Osteoblast (primary cell): ENCODE measurements around the gene COL6A2. TPM values are rescaled to one million over a fixed set of nuclear protein-coding genes. Genes with fewer than 3 reads are reported as not detected.
A peak's percentile ranks its signal among the peaks of the same experiment; 100 is the strongest.

ENCODE experiments used
- DNase-seq: peaks from one replicate; pipeline ENCODE4 v3.0.0; 2011; ENCODE audit warnings: low spot score, mixed read lengths; ENCODE audit not compliant: insufficient read length; ENCODE audit errors: missing footprints
- H2AFZ ChIP-seq: 2 replicates; pipeline ENCODE4 v1.6.0; 2011; ENCODE audit warnings: mild to moderate bottlenecking, low read length
- H3K27ac ChIP-seq: 2 replicates; pipeline ENCODE4 v1.5.1; 2011; ENCODE audit warnings: mild to moderate bottlenecking, low read depth, low read length, moderate library complexity
- H3K27me3 ChIP-seq: 2 replicates; pipeline ENCODE4 v1.6.0; 2012; ENCODE audit warnings: mild to moderate bottlenecking, control low read depth, inconsistent platforms, low read length, moderate library complexity; ENCODE audit not compliant: insufficient read depth
- H3K36me3 ChIP-seq: 2 replicates; pipeline ENCODE4 v1.5.1; 2011; ENCODE audit warnings: mild to moderate bottlenecking, low read length, control low read depth, moderate library complexity; ENCODE audit not compliant: insufficient read depth
- H3K4me1 ChIP-seq: 2 replicates; pipeline ENCODE4 v1.5.1; 2011; ENCODE audit warnings: mild to moderate bottlenecking, low read length, control low read depth, moderate library complexity; ENCODE audit not compliant: insufficient read depth
- H3K4me2 ChIP-seq: 2 replicates; pipeline ENCODE4 v1.6.0; 2011; ENCODE audit warnings: mild to moderate bottlenecking, low read length; ENCODE audit not compliant: insufficient read depth
- H3K4me3 ChIP-seq: fragments of 200-600 bp; sonication (generic); 3 replicates; pipeline ENCODE4 v1.5.1; 2012; ENCODE audit warnings: mild to moderate bottlenecking, low read length, inconsistent platforms; ENCODE audit not compliant: insufficient read depth
- H3K79me2 ChIP-seq: 2 replicates; pipeline ENCODE4 v1.6.0; 2012; ENCODE audit warnings: mild to moderate bottlenecking, low read length, control low read depth, inconsistent platforms; ENCODE audit not compliant: insufficient read depth
- H3K9me3 ChIP-seq: 2 replicates; pipeline ENCODE4 v1.5.1; 2011; ENCODE audit warnings: low read depth, low read length, control low read depth
- H4K20me1 ChIP-seq: 2 replicates; pipeline ENCODE4 v1.6.0; 2012; ENCODE audit warnings: mild to moderate bottlenecking, low read length, control low read depth; ENCODE audit not compliant: insufficient read depth
- total RNA-seq: library from RNA; depleted of rRNA; stranded (reverse); fragments of >200 nt; gene quantifications from 2 replicates; pipeline ENCODE4 v1.2.3, GENCODE V29; 2012
- TF ChIP-seq, protein P1 (sequence below): IDR thresholded peaks from 2 replicates; pipeline ENCODE4 v1.5.1; 2011; ENCODE audit warnings: mild to moderate bottlenecking, low read depth, low read length, moderate library complexity; ENCODE audit errors: extremely low read depth

Gene COL6A2
- total RNA-seq, 1 donor, result 1,265 TPM

- Histone ChIP-seq H3K27ac (no peak overlapping the region), H3K4me1 (no peaks in the 10 kb centered on the region), H2AFZ (no peak overlapping the region), H3K9me3 (peaks cover 2% of the 10 kb centered on the region), H3K36me3 (peaks cover 92% of the 10 kb centered on the region), H3K4me3 (no peak overlapping the region), H3K27me3 (no peaks in the 10 kb centered on the region), H3K79me2 (peaks cover 90% of the 10 kb centered on the region), H3K4me2 (no peak overlapping the region), H4K20me1 (peaks cover 56% of the 10 kb centered on the region)
- peak; percentile 38 for DNase-seq
- TF ChIP-seq, protein P1, sequence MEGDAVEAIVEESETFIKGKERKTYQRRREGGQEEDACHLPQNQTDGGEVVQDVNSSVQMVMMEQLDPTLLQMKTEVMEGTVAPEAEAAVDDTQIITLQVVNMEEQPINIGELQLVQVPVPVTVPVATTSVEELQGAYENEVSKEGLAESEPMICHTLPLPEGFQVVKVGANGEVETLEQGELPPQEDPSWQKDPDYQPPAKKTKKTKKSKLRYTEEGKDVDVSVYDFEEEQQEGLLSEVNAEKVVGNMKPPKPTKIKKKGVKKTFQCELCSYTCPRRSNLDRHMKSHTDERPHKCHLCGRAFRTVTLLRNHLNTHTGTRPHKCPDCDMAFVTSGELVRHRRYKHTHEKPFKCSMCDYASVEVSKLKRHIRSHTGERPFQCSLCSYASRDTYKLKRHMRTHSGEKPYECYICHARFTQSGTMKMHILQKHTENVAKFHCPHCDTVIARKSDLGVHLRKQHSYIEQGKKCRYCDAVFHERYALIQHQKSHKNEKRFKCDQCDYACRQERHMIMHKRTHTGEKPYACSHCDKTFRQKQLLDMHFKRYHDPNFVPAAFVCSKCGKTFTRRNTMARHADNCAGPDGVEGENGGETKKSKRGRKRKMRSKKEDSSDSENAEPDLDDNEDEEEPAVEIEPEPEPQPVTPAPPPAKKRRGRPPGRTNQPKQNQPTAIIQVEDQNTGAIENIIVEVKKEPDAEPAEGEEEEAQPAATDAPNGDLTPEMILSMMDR, result no peak
Observed at GRCh38 chr21:46113497-46114176, 15.7 kb downstream of the COL6A2 start.

GRCh38 chr21:46114963-46115362 lies 17.1 kb downstream of the COL6A2 start:
- Histone ChIP-seq H4K20me1 (peaks cover 49% of the 10 kb centered on the region), H3K36me3 (peaks cover 94% of the 10 kb centered on the region), H3K4me3 (no peak overlapping the region), H3K79me2 (peaks cover 82% of the 10 kb centered on the region), H3K27me3 (no peaks in the 10 kb centered on the region), H3K27ac (no peak overlapping the region), H3K4me2 (no peak overlapping the region), H3K9me3 (peaks cover 2% of the 10 kb centered on the region), H3K4me1 (no peaks in the 10 kb centered on the region), H2AFZ (no peak overlapping the region)
- DNase-seq, result peak; percentile 74
- TF ChIP-seq, protein P1, result no peak

- Histone ChIP-seq H3K36me3 (peaks cover 96% of the 10 kb centered on the region), H4K20me1 (peaks cover 44% of the 10 kb centered on the region), H3K4me2 (no peak overlapping the region), H3K27me3 (no peaks in the 10 kb centered on the region), H3K9me3 (peaks cover 2% of the 10 kb centered on the region), H3K27ac (peak overlapping the region; percentile 11), H3K4me3 (no peak overlapping the region), H3K79me2 (peaks cover 78% of the 10 kb centered on the region), H2AFZ (no peak overlapping the region), H3K4me1 (no peaks in the 10 kb centered on the region)
- DNase-seq, result peak; percentile 66
- TF ChIP-seq, protein P1, result no peak
Observed at GRCh38 chr21:46115441-46116188, 17.7 kb downstream of the COL6A2 start.

DNA sequence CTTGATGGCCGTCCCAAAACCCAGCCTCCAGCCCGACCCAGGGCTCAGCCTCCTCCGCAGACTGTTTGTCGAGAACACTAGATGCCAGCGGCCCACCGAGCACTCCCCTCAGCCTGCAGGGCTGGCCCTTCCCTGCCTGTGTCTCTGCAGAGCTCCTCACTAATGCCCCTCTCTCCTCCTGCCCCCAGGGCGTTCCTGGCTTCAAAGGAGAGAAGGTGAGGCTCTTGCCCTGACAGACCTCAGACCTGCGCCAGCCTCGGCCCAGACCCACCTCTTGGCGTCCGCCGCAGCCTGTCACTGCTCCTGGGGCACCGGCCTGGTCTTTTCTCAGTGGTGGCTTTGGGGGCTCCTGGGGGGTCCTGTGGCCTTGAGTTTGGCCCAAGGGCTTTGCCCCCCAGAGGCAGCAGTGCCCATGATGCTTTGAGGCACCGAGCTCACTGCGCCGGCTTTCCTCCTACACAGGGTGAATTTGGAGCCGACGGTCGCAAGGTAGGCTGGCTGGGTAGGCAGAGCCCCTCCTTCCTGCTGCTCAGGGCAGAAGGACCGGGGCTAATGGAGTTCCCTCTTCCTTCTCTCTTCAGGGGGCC lies 18.4 kb downstream of the COL6A2 start:
- Histone ChIP-seq H3K27ac (no peak overlapping the region), H3K4me2 (no peak overlapping the region), H2AFZ (no peak overlapping the region), H3K27me3 (no peaks in the 10 kb centered on the region), H3K9me3 (peaks cover 2% of the 10 kb centered on the region), H3K36me3 (peaks cover 96% of the 10 kb centered on the region), H3K79me2 (peaks cover 74% of the 10 kb centered on the region), H3K4me3 (no peak overlapping the region), H3K4me1 (peaks cover 4% of the 10 kb centered on the region), H4K20me1 (peaks cover 44% of the 10 kb centered on the region)
- TF ChIP-seq, protein P1, result no peak
- peak; percentile 89 for DNase-seq
